ENCODE data around the gene PITPNC1. TPM values are rescaled to one million over a fixed set of nuclear protein-coding genes. Genes with fewer than 3 reads are reported as not detected.

Gene PITPNC1
- total RNA-seq, 1 experiment from 2014 or later = 37.5 TPM

GRCh38 chr17:67414559-67414958, 37.5 kb downstream of the PITPNC1 start:
- H3K27ac ChIP-seq (ENCODE audit: insufficient read length, low read depth, low read length) = no peak overlapping the region

More at GRCh38 chr17:67414559-67414958, 37.5 kb downstream of the PITPNC1 start:
- Histone ChIP-seq H3K56ac (ENCODE audit: insufficient read length, low read depth, low read length) (no peak overlapping the region), H2AK5ac (ENCODE audit: insufficient read length, low read length) (no peak overlapping the region), H4K5ac (ENCODE audit: insufficient read length, low read depth, low read length) (no peak overlapping the region), H3K18ac (ENCODE audit: insufficient read length, low read depth, low read length) (no peak overlapping the region), H3K9me3 (ENCODE audit: control insufficient read depth, low read depth, low read length) (no peaks in the 10 kb centered on the region), H2BK120ac (ENCODE audit: low read depth, low read length, poor library complexity, severe bottlenecking) (no peak overlapping the region), H2BK15ac (ENCODE audit: low read depth, low read length) (no peak overlapping the region), H2BK5ac (ENCODE audit: insufficient read length, low read length) (no peak overlapping the region), H3K27me3 (ENCODE audit: insufficient read depth, low read length) (no peaks in the 10 kb centered on the region), H3K23ac (ENCODE audit: insufficient read length, low read depth, low read length) (no peak overlapping the region), H2AFZ (ENCODE audit: low read length) (no peak overlapping the region), H3T11ph (ENCODE audit: low read length) (no peak overlapping the region), H4K20me1 (ENCODE audit: control insufficient read depth, insufficient read depth, insufficient read length) (no peaks in the 10 kb centered on the region), H3K9ac (ENCODE audit: extremely low read depth, insufficient read length, low read length) (no peak overlapping the region), H2BK20ac (ENCODE audit: low read depth, low read length, poor library complexity, severe bottlenecking) (no peak overlapping the region), H4K91ac (ENCODE audit: insufficient read length, low read depth, low read length) (no peak overlapping the region), H4K8ac (replicated peaks; ENCODE audit: insufficient read length, low read depth, low read length) (no peak overlapping the region), H3K4me2 (ENCODE audit: insufficient read depth, insufficient read length, low read length) (no peak overlapping the region), H3K79me1 (ENCODE audit: insufficient read depth, low read depth, low read length, poor library complexity, severe bottlenecking) (peaks cover 16% of the 10 kb centered on the region), H3K4ac (ENCODE audit: low read depth, low read length) (no peak overlapping the region), H3K79me2 (ENCODE audit: insufficient read depth, low read length) (peaks cover 8% of the 10 kb centered on the region; the same call in 1 of the 2 replicates), H2BK12ac (ENCODE audit: insufficient read length, low read depth, low read length) (no peak overlapping the region), H3K14ac (ENCODE audit: insufficient read depth, low read length) (no peak overlapping the region), H3K4me1 (ENCODE audit: insufficient read depth, low read length) (no peaks in the 10 kb centered on the region), H3K23me2 (ENCODE audit: insufficient read length, low read depth, low read length, poor library complexity, severe bottlenecking) (no peaks in the 10 kb centered on the region)
- DNase-seq = no peak
- TF ChIP-seq CTCF (conservative IDR thresholded peaks at IDR 0.05) = no peak
- H3K27me3 Mint-ChIP-seq (ENCODE audit: low read depth) = no peaks in the 10 kb centered on the region
- H3K36me3 Mint-ChIP-seq (ENCODE audit: insufficient read depth in 1 of 3, low read depth in 3 of 3) = peaks cover 5 to 16% (median 10%) of the 10 kb centered on the region in 3 experiments
- peaks cover 4 to 9% of the 10 kb centered on the region in 2 experiments; a peak in 2 of 4 replicates for H3K4me1 Mint-ChIP-seq
- peaks cover 2 to 10% of the 10 kb centered on the region in 2 experiments; a peak in 2 of 5 replicates for H3K9me3 Mint-ChIP-seq
- H3K4me3 Mint-ChIP-seq = no peak overlapping the region
- no CpG with 5 or more reads among the region's 2 CpGs for WGBS (ENCODE audit: extremely low coverage, insufficient read length, low lambda C conversion rate)
- H3K27ac Mint-ChIP-seq = no peak overlapping the region

All from H9 (cell line).